ENCODE measurements around the gene KIAA1958. TPM values are rescaled to one million over a fixed set of nuclear protein-coding genes. Genes with fewer than 3 reads are reported as not detected.

The KIAA1958 gene
- total RNA-seq, 4 donors from 2014 or later = 2.0 to 6.0 (median 4.8) TPM

- no peak for ATAC-seq (ENCODE audit: low FRiP score)
- no peak for DNase-seq (ENCODE audit: low spot score)
- no peak for TF ChIP-seq CTCF (IDR thresholded peaks at IDR 0.05)
Measured at GRCh38 chr9:112535301-112535700, 48.7 kb downstream of the KIAA1958 start.

GRCh38 chr9:112535811-112536210 is 49.2 kb downstream of the KIAA1958 start:
- DNase-seq (ENCODE audit: low spot score) = no peak
- no peak for ATAC-seq (ENCODE audit: low FRiP score)
- TF ChIP-seq CTCF (IDR thresholded peaks at IDR 0.05) = no peak

- TF ChIP-seq CTCF (IDR thresholded peaks at IDR 0.05) = no peak
Measured at GRCh38 chr9:112537561-112537960, 50.9 kb downstream of the KIAA1958 start.

GRCh38 chr9:112540800-112541199 is 54.2 kb downstream of the KIAA1958 start:
- DNase-seq (ENCODE audit: low spot score) = no peak
- no peak for TF ChIP-seq CTCF (IDR thresholded peaks at IDR 0.05)
- ATAC-seq (ENCODE audit: low FRiP score) = no peak

More at GRCh38 chr9:112537561-112537960, 50.9 kb downstream of the KIAA1958 start:
- no peak for ATAC-seq (ENCODE audit: low FRiP score)
- no peak for DNase-seq (ENCODE audit: low spot score)

- ATAC-seq (ENCODE audit: low FRiP score) (no peak), DNase-seq (ENCODE audit: low spot score) (no peak)
- TF ChIP-seq CTCF (IDR thresholded peaks at IDR 0.05) = no peak
Measured at GRCh38 chr9:112541685-112542084, 55.1 kb downstream of the KIAA1958 start.

GRCh38 chr9:112542593-112543292 is 56.1 kb downstream of the KIAA1958 start:
- ATAC-seq (ENCODE audit: low FRiP score) = no peak
- DNase-seq (ENCODE audit: low spot score) = no peak
- no peak for TF ChIP-seq CTCF (IDR thresholded peaks at IDR 0.05)

- ATAC-seq (ENCODE audit: low FRiP score) (no peak), DNase-seq (ENCODE audit: low spot score) (no peak)
- no peak for TF ChIP-seq CTCF (IDR thresholded peaks at IDR 0.05)
Measured at GRCh38 chr9:112544477-112544876, 57.9 kb downstream of the KIAA1958 start.

Data from omental fat pad (tissue), 4 donors.